ENCODE measurements around the gene ASS1.

- TF ChIP-seq SP1 (IDR thresholded peaks at IDR 0.05) (no peak), SP1 (CRISPR knock-in tag; IDR thresholded peaks at IDR 0.05) (no peak), ZFP41 (CRISPR knock-in tag; IDR thresholded peaks at IDR 0.05; ENCODE audit: borderline replicate concordance) (no peak), ZNF660 (CRISPR knock-in tag; IDR thresholded peaks at IDR 0.05; ENCODE audit: borderline replicate concordance, low read depth) (no peak)
- TF ChIP-seq, protein P1, sequence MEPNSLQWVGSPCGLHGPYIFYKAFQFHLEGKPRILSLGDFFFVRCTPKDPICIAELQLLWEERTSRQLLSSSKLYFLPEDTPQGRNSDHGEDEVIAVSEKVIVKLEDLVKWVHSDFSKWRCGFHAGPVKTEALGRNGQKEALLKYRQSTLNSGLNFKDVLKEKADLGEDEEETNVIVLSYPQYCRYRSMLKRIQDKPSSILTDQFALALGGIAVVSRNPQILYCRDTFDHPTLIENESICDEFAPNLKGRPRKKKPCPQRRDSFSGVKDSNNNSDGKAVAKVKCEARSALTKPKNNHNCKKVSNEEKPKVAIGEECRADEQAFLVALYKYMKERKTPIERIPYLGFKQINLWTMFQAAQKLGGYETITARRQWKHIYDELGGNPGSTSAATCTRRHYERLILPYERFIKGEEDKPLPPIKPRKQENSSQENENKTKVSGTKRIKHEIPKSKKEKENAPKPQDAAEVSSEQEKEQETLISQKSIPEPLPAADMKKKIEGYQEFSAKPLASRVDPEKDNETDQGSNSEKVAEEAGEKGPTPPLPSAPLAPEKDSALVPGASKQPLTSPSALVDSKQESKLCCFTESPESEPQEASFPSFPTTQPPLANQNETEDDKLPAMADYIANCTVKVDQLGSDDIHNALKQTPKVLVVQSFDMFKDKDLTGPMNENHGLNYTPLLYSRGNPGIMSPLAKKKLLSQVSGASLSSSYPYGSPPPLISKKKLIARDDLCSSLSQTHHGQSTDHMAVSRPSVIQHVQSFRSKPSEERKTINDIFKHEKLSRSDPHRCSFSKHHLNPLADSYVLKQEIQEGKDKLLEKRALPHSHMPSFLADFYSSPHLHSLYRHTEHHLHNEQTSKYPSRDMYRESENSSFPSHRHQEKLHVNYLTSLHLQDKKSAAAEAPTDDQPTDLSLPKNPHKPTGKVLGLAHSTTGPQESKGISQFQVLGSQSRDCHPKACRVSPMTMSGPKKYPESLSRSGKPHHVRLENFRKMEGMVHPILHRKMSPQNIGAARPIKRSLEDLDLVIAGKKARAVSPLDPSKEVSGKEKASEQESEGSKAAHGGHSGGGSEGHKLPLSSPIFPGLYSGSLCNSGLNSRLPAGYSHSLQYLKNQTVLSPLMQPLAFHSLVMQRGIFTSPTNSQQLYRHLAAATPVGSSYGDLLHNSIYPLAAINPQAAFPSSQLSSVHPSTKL (CRISPR knock-in tag; IDR thresholded peaks at IDR 0.05): no peak
Measured at GRCh38 chr9:130465383-130466096, 20.8 kb downstream of the ASS1 start.

All from HepG2 (cell line).